Measurements from ENCODE around the gene RNF43. TPM values are rescaled to one million over a fixed set of nuclear protein-coding genes. Genes with fewer than 3 reads are reported as not detected.

Gene RNF43
- total and polyA plus RNA-seq, 2 of the 13 experiments (the other 11 are each of a cell fraction or from before 2014, with no cell fraction given), result 31.0 to 53.4 TPM

GRCh38 chr17:58382108-58382871 lies 35.0 kb downstream of the RNF43 start:
- in situ Hi-C loops (cut with HindIII; ENCODE audit: extremely low pct_ligation_motif_present, low pct_unique_long_range_greater_than_20kb), result no loop called here
- POLR2A ChIA-PET, result interaction anchor here (0.8 to 9.7 kb wide), 13 partner anchors 8 to 249 kb away, joined by 3 to 458 read pairs (median 18); partner anchors contain the start of genes RNF43 and SUPT4H1
- H3K79me2 ChIP-seq (ENCODE audit: insufficient read depth, low read length), result peaks cover 97% of the 10 kb centered on the region
- no peaks in the 10 kb centered on the region for H4K20me1 ChIP-seq (ENCODE audit: insufficient read depth, low read length)
- intact Hi-C loops (cut with micrococcal nuclease; ENCODE audit: unreplicated experiment), result no loop called here
- peak overlapping the region; percentile 77 for H3K4me2 ChIP-seq (ENCODE audit: low read depth, low read length)
- peaks cover 100% of the 10 kb centered on the region for H3K4me1 ChIP-seq (ENCODE audit: insufficient read depth, low read length)
- WGBS (ENCODE audit: low lambda C conversion rate), result 37% methylated on average over 4 of the region's 4 CpGs
- FAIRE-seq (no peak), DNase-seq (ENCODE audit: low spot score) (peak; percentile 60), ATAC-seq (peak; percentile 32)
- no peaks in the 10 kb centered on the region for H3K9me3 ChIP-seq (ENCODE audit: low read length)
- peak overlapping the region; percentile 93 for H3K27ac ChIP-seq (ENCODE audit: extremely low read length, insufficient read depth, low read length)
- peak overlapping the region; percentile 72 for H3K9ac ChIP-seq (ENCODE audit: insufficient read depth, low read depth, low read length)
- H3K27me3 ChIP-seq (ENCODE audit: control insufficient read depth in 1 of 2, insufficient read depth in 2 of 2, low read length in 2 of 2), result no peaks in the 10 kb centered on the region
- H2AFZ ChIP-seq (ENCODE audit: low read length), result no peak overlapping the region
- H3K4me3 ChIP-seq (replicated peaks in 1 of 3; ENCODE audit: insufficient read depth in 1 of 3, low read depth in 2 of 3, low read length in 3 of 3), result peak overlapping the region in 1 of 3 experiments; percentile 5; a peak in 1 of 6 replicates
- CTCF ChIA-PET (ENCODE audit: low intra/inter-chr PET ratio, low total read pairs), result no interaction called here
- BruUV-seq (replicated peaks), result no TSS peak
- peaks cover 10 to 16% of the 10 kb centered on the region in 2 experiments for H3K36me3 ChIP-seq (replicated peaks in 1 of 2; ENCODE audit: control insufficient read depth in 1 of 2, insufficient read depth in 2 of 2, low read length in 2 of 2)
- TF ChIP-seq ZNF512 (CRISPR knock-in tag; IDR thresholded peaks at IDR 0.05), result 0 out of 2 replicates have a peak, but pooled peaks have one; percentile 34
- no peak for TF ChIP-seq KAT7 (CRISPR knock-in tag; IDR thresholded peaks at IDR 0.05; ENCODE audit: borderline replicate concordance)
- TF ChIP-seq ZNF318 (CRISPR knock-in tag; IDR thresholded peaks at IDR 0.05), result no peak
- TF ChIP-seq ZNF333 (CRISPR knock-in tag; IDR thresholded peaks at IDR 0.05; ENCODE audit: borderline replicate concordance), result no peak
- no peak for TF ChIP-seq ZNF234 (CRISPR knock-in tag; conservative IDR thresholded peaks at IDR 0.05)
- TF ChIP-seq RARA (CRISPR knock-in tag; IDR thresholded peaks at IDR 0.05), result peak; percentile 55
- TF ChIP-seq PRPF4 (IDR thresholded peaks at IDR 0.05; ENCODE audit: low read depth, low read length, poor library complexity, severe bottlenecking), result no peak
- TF ChIP-seq NR2F1 (CRISPR knock-in tag; IDR thresholded peaks at IDR 0.05), result peak in 1 of 2 experiments; percentile 11; a peak in 1 of 4 replicates
- no peak for TF ChIP-seq NFRKB (IDR thresholded peaks at IDR 0.05)
- TF ChIP-seq ERF (CRISPR knock-in tag; IDR thresholded peaks at IDR 0.05), result peak; percentile 50; the same call in 1 of the 2 replicates
- no peak for TF ChIP-seq PRMT3 (CRISPR knock-in tag; IDR thresholded peaks at IDR 0.05; ENCODE audit: borderline replicate concordance, low read depth)
- TF ChIP-seq ATF1 (CRISPR knock-in tag; IDR thresholded peaks at IDR 0.05), result 0 out of 2 replicates have a peak, but pooled peaks have one; percentile 29
- TF ChIP-seq ZSCAN25 (CRISPR knock-in tag; IDR thresholded peaks at IDR 0.05), result no peak
- TF ChIP-seq FOXK1 (CRISPR knock-in tag; IDR thresholded peaks at IDR 0.05; ENCODE audit: borderline replicate concordance, low read depth), result peak; percentile 68; the same call in 1 of the 2 replicates
